A673 (cell line): ENCODE data around the gene POU2F2.

Experiments
- EZH2 ChIP-seq: fragments of 200-600 bp; sonication (generic); IDR thresholded peaks from 2 replicates; pipeline ENCODE4 v1.6.1; 2017; ENCODE audit warnings: borderline replicate concordance, low read depth, mild to moderate bottlenecking, mixed read lengths, antibody characterized with exemption, low read length; ENCODE audit not compliant: poor library complexity, severe bottlenecking
- TF ChIP-seq, protein P1 (sequence below): fragments of 300-800, 200-600 bp; sonication (generic); conservative IDR thresholded peaks from 2 replicates; pipeline ENCODE4 v1.5.1; 2017; ENCODE audit warnings: low read depth, mild to moderate bottlenecking, antibody characterized with exemption, low read length, moderate library complexity, mixed read lengths

DNA sequence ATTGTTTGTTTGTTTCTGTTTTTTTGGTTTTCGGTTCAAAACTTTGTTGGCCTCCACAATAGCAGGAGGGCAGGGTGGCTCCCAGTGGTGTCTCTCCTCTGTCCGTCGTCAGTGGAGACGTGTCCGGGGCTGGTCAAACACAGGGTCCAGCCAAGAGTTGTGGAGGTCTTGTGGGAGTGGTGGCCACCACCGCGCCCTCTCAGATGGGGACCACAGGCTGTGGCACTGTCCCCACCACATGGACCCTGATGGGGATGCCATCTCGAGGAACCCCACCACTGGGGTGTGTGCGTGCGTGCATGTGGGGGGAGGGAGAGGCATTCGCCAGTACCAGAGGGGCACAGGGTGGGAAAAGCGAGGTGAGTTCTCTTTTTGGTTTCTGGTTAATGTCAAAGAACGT is 42.5 kb downstream of the POU2F2 start:
- TF ChIP-seq, protein P1, sequence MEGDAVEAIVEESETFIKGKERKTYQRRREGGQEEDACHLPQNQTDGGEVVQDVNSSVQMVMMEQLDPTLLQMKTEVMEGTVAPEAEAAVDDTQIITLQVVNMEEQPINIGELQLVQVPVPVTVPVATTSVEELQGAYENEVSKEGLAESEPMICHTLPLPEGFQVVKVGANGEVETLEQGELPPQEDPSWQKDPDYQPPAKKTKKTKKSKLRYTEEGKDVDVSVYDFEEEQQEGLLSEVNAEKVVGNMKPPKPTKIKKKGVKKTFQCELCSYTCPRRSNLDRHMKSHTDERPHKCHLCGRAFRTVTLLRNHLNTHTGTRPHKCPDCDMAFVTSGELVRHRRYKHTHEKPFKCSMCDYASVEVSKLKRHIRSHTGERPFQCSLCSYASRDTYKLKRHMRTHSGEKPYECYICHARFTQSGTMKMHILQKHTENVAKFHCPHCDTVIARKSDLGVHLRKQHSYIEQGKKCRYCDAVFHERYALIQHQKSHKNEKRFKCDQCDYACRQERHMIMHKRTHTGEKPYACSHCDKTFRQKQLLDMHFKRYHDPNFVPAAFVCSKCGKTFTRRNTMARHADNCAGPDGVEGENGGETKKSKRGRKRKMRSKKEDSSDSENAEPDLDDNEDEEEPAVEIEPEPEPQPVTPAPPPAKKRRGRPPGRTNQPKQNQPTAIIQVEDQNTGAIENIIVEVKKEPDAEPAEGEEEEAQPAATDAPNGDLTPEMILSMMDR, result no peak
- TF ChIP-seq EZH2, result no peak
